K562 (cell line): Measurements from ENCODE around the gene ELAVL3. TPM values are rescaled to one million over a fixed set of nuclear protein-coding genes. Genes with fewer than 3 reads are reported as not detected.
A peak's percentile ranks its signal among the peaks of the same experiment; 100 is the strongest.
"Not testable (repeated sequence)": the region's sequence is repeated elsewhere in the genome, so short reads cannot be mapped to it uniquely, and the experiment has no call there.

Experiments
- ATAC-seq: fragments of 200-7000 bp; cut with Tn5 transposase; 3 replicates; pipeline ENCODE4 v1.9.1; 2020; ENCODE audit warnings: moderate library complexity
- BruUV-seq: library from RNA; stranded (reverse); fragments of 400-500 nt; replicated peaks from 2 replicates; lab custom pipeline; 2021; lab: Mats Ljungman, UMichigan
- CTCF ChIA-PET: fragments of 300-600 bp; formaldehyde crosslinking; extraction: SDS; loops from one replicate; lab custom pipeline; 2021; ENCODE audit warnings: low intra/inter-chr PET ratio; lab: Yijun Ruan, JAX
- POLR2A ChIA-PET: fragments of 300-600, 350-650 bp; sonication (Branson Sonifier 250); formaldehyde crosslinking; extraction: SDS; loops from one replicate; lab custom pipeline; 2021; ENCODE audit warnings: antibody characterized with exemption, inconsistent platforms; lab: Yijun Ruan, JAX
- DNase-seq, 4 experiments: peaks; one replicate each; pipeline versions ENCODE4 v3.0.0 to v3.0.0-alpha.2; 2011 to 2018; ENCODE audit warnings: low spot score in 3 of 4, mixed read lengths in 3 of 4; ENCODE audit errors: extremely low read depth in 1 of 4
- FAIRE-seq: peaks from 2 replicates; lab custom pipeline; 2011; peaks lifted over from hg19 to GRCh38; lab: Jason Lieb, UNC
- H2AFZ ChIP-seq: 2 replicates; pipeline ENCODE4 v1.6.0; 2011; ENCODE audit warnings: low read depth, low read length, control low read depth, inconsistent platforms
- H3K27ac ChIP-seq: fragments of 200-600 bp; 3 replicates; pipeline ENCODE4 v1.8.0; 2011; ENCODE audit warnings: low read depth, mild to moderate bottlenecking, control low read depth, inconsistent platforms, low read length, moderate library complexity, mixed read lengths; ENCODE audit errors: extremely low read depth
- H3K27me3 ChIP-seq, 2 experiments: fragments of 300-600 bp in 1 of 2; 2 replicates in 1 of 2; 3 replicates in 1 of 2; pipeline versions ENCODE4 v1.6.0 to v1.8.0; 2011; ENCODE audit warnings: inconsistent platforms in 2 of 2, low read length in 2 of 2, mild to moderate bottlenecking in 1 of 2, mixed read lengths in 1 of 2, moderate library complexity in 1 of 2; ENCODE audit not compliant: control insufficient read depth in 2 of 2, insufficient read depth in 2 of 2
- H3K36me3 ChIP-seq: fragments of 300-600 bp; 3 replicates; pipeline ENCODE4 v1.8.0; 2011; ENCODE audit warnings: mild to moderate bottlenecking, low read length, inconsistent platforms; ENCODE audit not compliant: control insufficient read depth, insufficient read depth
- H3K4me1 ChIP-seq, 2 experiments: fragments of 200-600 bp in 1 of 2; replicated peaks in 1 of 2; 2 replicates in 1 of 2; 3 replicates in 1 of 2; pipeline versions ENCODE4 v1.5.1 to v1.8.0; 2011; ENCODE audit warnings: inconsistent platforms in 2 of 2, low read length in 2 of 2, mild to moderate bottlenecking in 1 of 2, mixed read lengths in 1 of 2, moderate library complexity in 1 of 2; ENCODE audit not compliant: control insufficient read depth in 2 of 2, insufficient read depth in 2 of 2
- H3K4me2 ChIP-seq: 2 replicates; pipeline ENCODE4 v1.6.1; 2011; ENCODE audit warnings: low read length, control low read depth, inconsistent platforms, mixed read lengths; ENCODE audit not compliant: insufficient read depth
- H3K4me3 ChIP-seq: fragments of 200-600 bp; sonication (generic), shearing (Covaris generic); 2 replicates; pipeline ENCODE4 v1.5.1; 2016; ENCODE audit warnings: control low read depth, inconsistent platforms
- H3K79me2 ChIP-seq: fragments of 200-600 bp; 3 replicates; pipeline ENCODE4 v1.8.0; 2011; ENCODE audit warnings: low read length, inconsistent platforms; ENCODE audit not compliant: control insufficient read depth, insufficient read depth
- H3K9ac ChIP-seq, 2 experiments: 2 replicates each; pipeline versions ENCODE4 v1.6.0 to v1.6.1; 2011; ENCODE audit warnings: low read depth in 2 of 2, low read length in 2 of 2, control low read depth in 1 of 2, inconsistent platforms in 1 of 2, mild to moderate bottlenecking in 1 of 2, mixed read lengths in 1 of 2; ENCODE audit not compliant: insufficient read depth in 1 of 2
- H3K9me1 ChIP-seq: one replicate; pipeline ENCODE4 v1.6.0; 2011; ENCODE audit warnings: inconsistent platforms, mild to moderate bottlenecking, low read length, moderate library complexity; ENCODE audit not compliant: control insufficient read depth, insufficient read depth
- H3K9me3 ChIP-seq: replicated peaks from 2 replicates; pipeline ENCODE4 v1.5.1; 2011; ENCODE audit warnings: low read depth, low read length, inconsistent platforms; ENCODE audit not compliant: control insufficient read depth, insufficient read depth
- H4K20me1 ChIP-seq: replicated peaks from 2 replicates; pipeline ENCODE4 v1.6.1; 2011; ENCODE audit warnings: low read length, inconsistent platforms, mixed read lengths; ENCODE audit not compliant: control insufficient read depth, insufficient read depth
- BCOR ChIP-seq: fragments of 450-650 bp; IDR thresholded peaks from 2 replicates; pipeline ENCODE4 v1.6.1; 2016
- HOXB6 ChIP-seq: fragments of 250-450 bp; sonication (Bioruptor Pico); IDR thresholded peaks from 2 replicates; pipeline ENCODE4 v1.5.1; 2022; ENCODE audit warnings: mild to moderate bottlenecking, borderline replicate concordance
- MLLT1 ChIP-seq, 2 experiments: fragments of 450-650 bp; IDR thresholded peaks; 2 replicates each; pipeline ENCODE4 v1.6.1; 2016
- PHTF2 ChIP-seq: fragments of 250-450 bp; sonication (Bioruptor Pico); IDR thresholded peaks from 2 replicates; pipeline ENCODE4 v1.5.0; 2021; ENCODE audit warnings: mild to moderate bottlenecking
- SMARCA4 ChIP-seq: fragments of 450-650 bp; IDR thresholded peaks from 2 replicates; pipeline ENCODE4 v1.6.1; 2016
- TCF7L2 ChIP-seq: fragments of 150-350 bp; IDR thresholded peaks from 2 replicates; pipeline ENCODE4 v1.6.1; 2016; ENCODE audit warnings: low read depth, mild to moderate bottlenecking, low read length, moderate library complexity
- ZBTB5 ChIP-seq: fragments of 450-650 bp; IDR thresholded peaks from 2 replicates; pipeline ENCODE4 v1.6.1; 2017; ENCODE audit warnings: antibody characterized with exemption
- ZNF324 ChIP-seq: fragments of 250-450 bp; sonication (Bioruptor Pico); IDR thresholded peaks from 2 replicates; pipeline ENCODE4 v1.4.0; 2020; ENCODE audit warnings: mild to moderate bottlenecking
- ZNF384 ChIP-seq: IDR thresholded peaks from 2 replicates; pipeline ENCODE4 v1.6.1; 2012; ENCODE audit warnings: low read depth, low read length, improper control_type of control experiment
- ZNF696 ChIP-seq: fragments of 250-450 bp; sonication (Bioruptor Pico); conservative IDR thresholded peaks from 2 replicates; pipeline ENCODE4 v1.4.0; 2020; ENCODE audit warnings: mild to moderate bottlenecking, moderate library complexity
- WGBS: fragments of 100-300 bp; shearing (Covaris generic); methylation state at CpG from one replicate; pipeline ENCODE4 v1.1.6; 2016; ENCODE audit warnings: low coverage, mixed read lengths; ENCODE audit not compliant: insufficient coverage; ENCODE audit errors: missing lambda C conversion rate; 5-methylcytosine and 5-hydroxymethylcytosine counted together
- in situ Hi-C: fragments of 300-500 bp; cut with MboI; formaldehyde crosslinking; loops from 4 replicates; pipeline ENCODE4 v1.15.0; 2018; ENCODE audit warnings: inconsistent platforms, mixed read lengths
- intact Hi-C: fragments of 100-400 bp; cut with micrococcal nuclease; formaldehyde crosslinking; loops from 2 replicates; pipeline ENCODE4 v1.14.2; 2022
- polyA plus RNA-seq, 8 experiments: library from polyadenylated mRNA; depleted of rRNA in 4 of 8; stranded (reverse) in 5 of 8; unstranded in 3 of 8; fragments of >200 nt; fragmentation: Nextera tagmentation in 2 of 8; fragmentation: Illumina TruSeq in 1 of 8; extraction: Ambion mirVana in 2 of 8; extraction: Trizol in 1 of 8; gene quantifications; 2 replicates each; pipeline versions ENCODE4 v1.2.1 to v1.2.3, GENCODE V29; 2011 to 2014; ENCODE audit warnings: inconsistent platforms in 1 of 8, missing spikeins in 1 of 8
- total RNA-seq, 7 experiments: library from RNA; depleted of rRNA in 6 of 7; stranded (reverse); fragments of >200 nt in 6 of 7; fragmentation: Illumina TruSeq in 2 of 7; extraction: Trizol in 2 of 7; gene quantifications; 2 replicates each; pipeline versions ENCODE4 v1.2.1 to v1.2.3, GENCODE V29; 2011 to 2021; ENCODE audit warnings: low replicate concordance in 1 of 7

The ELAVL3 gene
- total and polyA plus RNA-seq, 9 of the 15 experiments (the other 6 are each of a cell fraction or from before 2014, with no cell fraction given) = not detected

- TF ChIP-seq ZNF696 (CRISPR knock-in tag) = no peak
- TF ChIP-seq PHTF2 (CRISPR knock-in tag) = no peak
- TF ChIP-seq SMARCA4 = no peak
- no peak for TF ChIP-seq ZNF324
- no peak for TF ChIP-seq TCF7L2
- no peak for TF ChIP-seq ZBTB5
- no peak for TF ChIP-seq MLLT1 (IDR thresholded peaks at IDR 0.05)
- TF ChIP-seq HOXB6 (CRISPR knock-in tag) = no peak
- TF ChIP-seq BCOR = peak; percentile 97
These were observed 20.6 kb downstream of the ELAVL3 start (continued) for GRCh38 chr19:11460207-11460606.

- DNase-seq, in situ Hi-C loops, BruUV-seq, H3K4me3 ChIP-seq, H3K9me1 ChIP-seq, H2AFZ ChIP-seq, H3K36me3 ChIP-seq, FAIRE-seq, H3K79me2 ChIP-seq, intact Hi-C loops, H3K9me3 ChIP-seq, H4K20me1 ChIP-seq, H3K27ac ChIP-seq, H3K9ac ChIP-seq, H3K4me2 ChIP-seq, ATAC-seq, CTCF ChIA-PET: not testable (repeated sequence)
- peak; percentile 42; the same call in 1 of the 2 replicates for TF ChIP-seq ZNF384
- H3K4me1 ChIP-seq = peaks cover 0 to 29% of the 10 kb centered on the region in 2 experiments; a peak in 3 of 5 replicates
- 28% methylated on average over 10 of the region's 11 CpGs for WGBS
- H3K27me3 ChIP-seq = peaks cover 0 to 15% of the 10 kb centered on the region in 2 experiments; a peak in 3 of 5 replicates
- POLR2A ChIA-PET = interaction anchor here (0.6 to 1.1 kb wide), 2 partner anchors 15 to 197 kb away, joined by 3 read pairs; partner anchors contain the start of gene DOCK6
These were observed 21.9 kb downstream of the ELAVL3 start for GRCh38 chr19:11458912-11459311.
